Right lobe of liver (tissue), 4 donors: Measurements from ENCODE around the gene UTF1.

Experiments used
- CTCF ChIP-seq, 4 donors: fragments of 200-600 bp in 3 of 4; fragments of 450-650 bp in 1 of 4; IDR thresholded peaks; one replicate each; pipeline versions ENCODE4 v1.5.1 to v1.8.0; 2016 to 2022; ENCODE audit warnings: antibody characterized with exemption in 4 of 4, mild to moderate bottlenecking in 2 of 4
- POLR2A ChIP-seq: fragments of 450-650 bp; IDR thresholded peaks from one replicate; pipeline ENCODE4 v1.6.1; 2017; ENCODE audit warnings: antibody characterized with exemption, mild to moderate bottlenecking
- donor health status: DM: no; HTN: no; CAD: no.
- donor health status: DM: no; HTN: no; CAD: no.
- donor health status: DM: no; HTN: yes; CAD: no.

- TF ChIP-seq CTCF (IDR thresholded peaks at IDR 0.05), result no peak
- TF ChIP-seq POLR2A, result no peak
These were observed 4.3 kb upstream of the UTF1 start for GRCh38 chr10:133225707-133226191.
